H9 (cell line): Measurements from ENCODE around the gene RPL11. TPM values are rescaled to one million over a fixed set of nuclear protein-coding genes. Genes with fewer than 3 reads are reported as not detected.

Source experiments
- DNase-seq: peaks from one replicate; pipeline ENCODE4 v3.0.0-alpha.2; 2017
- H2AFZ ChIP-seq: one replicate; pipeline ENCODE4 v1.6.1; 2013; ENCODE audit warnings: mild to moderate bottlenecking, low read length, control low read depth, moderate library complexity
- H2AK5ac ChIP-seq: 2 replicates; pipeline ENCODE4 v1.6.1; 2013; ENCODE audit warnings: low read length, control low read depth, mixed read lengths; ENCODE audit not compliant: insufficient read length
- H2BK120ac ChIP-seq: one replicate; pipeline ENCODE4 v1.6.1; 2013; ENCODE audit warnings: low read depth, mild to moderate bottlenecking, low read length, control low read depth, inconsistent platforms; ENCODE audit not compliant: poor library complexity, severe bottlenecking
- H2BK12ac ChIP-seq: 2 replicates; pipeline ENCODE4 v1.6.1; 2013; ENCODE audit warnings: low read length, control low read depth, mixed read lengths, low read depth; ENCODE audit not compliant: insufficient read length
- H2BK15ac ChIP-seq: 2 replicates; pipeline ENCODE4 v1.6.1; 2013; ENCODE audit warnings: low read depth, low read length, control low read depth
- H2BK20ac ChIP-seq: one replicate; pipeline ENCODE4 v1.6.1; 2013; ENCODE audit warnings: low read depth, mild to moderate bottlenecking, low read length, control low read depth, inconsistent platforms; ENCODE audit not compliant: poor library complexity, severe bottlenecking
- H2BK5ac ChIP-seq: 2 replicates; pipeline ENCODE4 v1.6.1; 2013; ENCODE audit warnings: low read length, control low read depth, mixed read lengths; ENCODE audit not compliant: insufficient read length
- H3K14ac ChIP-seq: 2 replicates; pipeline ENCODE4 v1.6.1; 2013; ENCODE audit warnings: low read length, control low read depth; ENCODE audit not compliant: insufficient read depth
- H3K18ac ChIP-seq: 2 replicates; pipeline ENCODE4 v1.6.1; 2013; ENCODE audit warnings: low read depth, mild to moderate bottlenecking, mixed read lengths, low read length, control low read depth; ENCODE audit not compliant: insufficient read length
- H3K23ac ChIP-seq: 2 replicates; pipeline ENCODE4 v1.6.1; 2013; ENCODE audit warnings: low read length, control low read depth, mixed read lengths, low read depth; ENCODE audit not compliant: insufficient read length
- H3K23me2 ChIP-seq: 2 replicates; pipeline ENCODE4 v1.6.1; 2013; ENCODE audit warnings: low read depth, mild to moderate bottlenecking, mixed read lengths, low read length, control low read depth; ENCODE audit not compliant: insufficient read length, poor library complexity, severe bottlenecking
- H3K27ac ChIP-seq: 2 replicates; pipeline ENCODE4 v1.5.1; 2013; ENCODE audit warnings: low read length, control low read depth, mixed read lengths, low read depth; ENCODE audit not compliant: insufficient read length
- H3K27me3 ChIP-seq: 2 replicates; pipeline ENCODE4 v1.6.1; 2013; ENCODE audit warnings: low read length, control low read depth, inconsistent platforms; ENCODE audit not compliant: insufficient read depth
- H3K4ac ChIP-seq: 2 replicates; pipeline ENCODE4 v1.6.1; 2013; ENCODE audit warnings: low read depth, mild to moderate bottlenecking, control low read depth, inconsistent platforms, low read length, moderate library complexity
- H3K4me1 ChIP-seq: 2 replicates; pipeline ENCODE4 v1.6.1; 2013; ENCODE audit warnings: low read length, control low read depth, inconsistent platforms; ENCODE audit not compliant: insufficient read depth
- H3K4me2 ChIP-seq: 2 replicates; pipeline ENCODE4 v1.6.1; 2013; ENCODE audit warnings: low read length, control low read depth, mixed read lengths; ENCODE audit not compliant: insufficient read length, insufficient read depth
- H3K56ac ChIP-seq: 2 replicates; pipeline ENCODE4 v1.6.1; 2013; ENCODE audit warnings: low read depth, mild to moderate bottlenecking, mixed read lengths, low read length, control low read depth; ENCODE audit not compliant: insufficient read length
- H3K79me1 ChIP-seq: 2 replicates; pipeline ENCODE4 v1.6.1; 2013; ENCODE audit warnings: low read depth, mild to moderate bottlenecking, moderate library complexity, low read length, control low read depth, inconsistent platforms; ENCODE audit not compliant: insufficient read depth, poor library complexity, severe bottlenecking
- H3K79me2 ChIP-seq: 2 replicates; pipeline ENCODE4 v1.6.1; 2013; ENCODE audit warnings: low read length, control low read depth, inconsistent platforms; ENCODE audit not compliant: insufficient read depth
- H3K9ac ChIP-seq: 2 replicates; pipeline ENCODE4 v1.6.1; 2013; ENCODE audit warnings: low read length, control low read depth, mixed read lengths; ENCODE audit not compliant: insufficient read length; ENCODE audit errors: extremely low read depth
- H3K9me3 ChIP-seq: one replicate; pipeline ENCODE4 v1.6.1; 2013; ENCODE audit warnings: low read depth, low read length, inconsistent platforms; ENCODE audit not compliant: control insufficient read depth
- H3T11ph ChIP-seq: one replicate; pipeline ENCODE4 v1.6.1; 2013; ENCODE audit warnings: mild to moderate bottlenecking, low read length, control low read depth, inconsistent platforms
- H4K20me1 ChIP-seq: one replicate; pipeline ENCODE4 v1.6.1; 2013; ENCODE audit not compliant: control insufficient read depth, insufficient read length, insufficient read depth
- H4K5ac ChIP-seq: 2 replicates; pipeline ENCODE4 v1.6.1; 2013; ENCODE audit warnings: low read depth, mild to moderate bottlenecking, mixed read lengths, low read length, control low read depth; ENCODE audit not compliant: insufficient read length
- H4K8ac ChIP-seq: replicated peaks from 2 replicates; pipeline ENCODE4 v1.6.1; 2013; ENCODE audit warnings: low read length, control low read depth, mixed read lengths, low read depth; ENCODE audit not compliant: insufficient read length
- H4K91ac ChIP-seq: 2 replicates; pipeline ENCODE4 v1.6.1; 2013; ENCODE audit warnings: low read depth, mild to moderate bottlenecking, moderate library complexity, mixed read lengths, low read length, control low read depth; ENCODE audit not compliant: insufficient read length
- H3K27ac Mint-ChIP-seq, 3 experiments: 2 replicates in 2 of 3; 3 replicates in 1 of 3; pipeline ENCODE4 v1.8.0; 2020 to 2021; ENCODE audit warnings: mixed read lengths in 3 of 3, mild to moderate bottlenecking in 1 of 3, moderate library complexity in 1 of 3
- H3K27me3 Mint-ChIP-seq: 2 replicates; pipeline ENCODE4 v1.8.0; 2021; ENCODE audit warnings: low read depth, mild to moderate bottlenecking, moderate library complexity, mixed read lengths
- H3K36me3 Mint-ChIP-seq, 3 experiments: 2 replicates in 2 of 3; 3 replicates in 1 of 3; pipeline ENCODE4 v1.8.0; 2020 to 2021; ENCODE audit warnings: low read depth in 3 of 3, mixed read lengths in 3 of 3; ENCODE audit not compliant: insufficient read depth in 1 of 3
- H3K4me1 Mint-ChIP-seq, 2 experiments: 2 replicates each; pipeline ENCODE4 v1.8.0; 2020; ENCODE audit warnings: mixed read lengths in 2 of 2
- H3K4me3 Mint-ChIP-seq, 2 experiments: 2 replicates in 1 of 2; 3 replicates in 1 of 2; pipeline ENCODE4 v1.8.0; 2020 to 2021; ENCODE audit warnings: mild to moderate bottlenecking in 2 of 2, mixed read lengths in 2 of 2, moderate library complexity in 1 of 2
- H3K9me3 Mint-ChIP-seq, 2 experiments: 2 replicates in 1 of 2; 3 replicates in 1 of 2; pipeline ENCODE4 v1.8.0; 2020; ENCODE audit warnings: mild to moderate bottlenecking in 2 of 2, mixed read lengths in 2 of 2, moderate library complexity in 1 of 2
- WGBS: extraction: QIAGEN DNeasy Blood & Tissue Kit; methylation state at CpG from one replicate; pipeline ENCODE4 v1.1.7; 2013; ENCODE audit warnings: missing lambda C conversion rate, low lambda C conversion rate, mixed read lengths; ENCODE audit not compliant: insufficient read length; ENCODE audit errors: extremely low coverage; 5-methylcytosine and 5-hydroxymethylcytosine counted together
- total RNA-seq: library from RNA; stranded (reverse); gene quantifications from 2 replicates; pipeline ENCODE4 v1.2.1, GENCODE V29; 2021
- TF ChIP-seq, protein P1 (sequence below): fragments of 200-600 bp; sonication (generic); conservative IDR thresholded peaks from 3 replicates; pipeline ENCODE4 v1.8.0; 2021; ENCODE audit warnings: antibody characterized with exemption, mild to moderate bottlenecking

The RPL11 gene
- total RNA-seq, 1 experiment from 2014 or later, result 1,618 TPM

DNA sequence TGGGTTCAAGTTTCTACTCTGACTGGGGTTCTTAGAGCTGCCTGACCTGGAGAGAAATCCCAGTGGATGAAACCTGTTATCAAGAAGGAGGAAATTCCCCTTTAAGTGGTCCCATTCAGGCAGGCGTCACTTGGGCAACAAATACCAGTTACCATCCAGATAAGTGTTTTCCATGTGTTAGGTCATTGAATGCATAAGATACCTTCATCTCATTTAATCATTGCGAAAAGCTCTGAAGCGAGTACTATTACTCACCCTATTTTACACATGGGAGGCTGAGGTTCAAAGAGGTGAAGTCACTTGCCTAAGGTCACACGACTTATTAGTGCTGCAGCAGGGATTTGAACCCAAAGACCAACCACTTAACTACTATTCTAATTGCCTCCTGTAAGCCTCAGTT, 45.5 kb upstream of the RPL11 start:
- Histone ChIP-seq H2AFZ (no peak overlapping the region), H3K18ac (no peak overlapping the region), H3K79me2 (no peaks in the 10 kb centered on the region), H2AK5ac (no peak overlapping the region), H2BK20ac (no peak overlapping the region), H3K4me2 (no peak overlapping the region), H3K56ac (no peak overlapping the region), H2BK120ac (no peak overlapping the region), H3K4me1 (no peaks in the 10 kb centered on the region), H2BK15ac (no peak overlapping the region), H3K14ac (no peak overlapping the region), H3K27me3 (no peaks in the 10 kb centered on the region), H3K23me2 (no peaks in the 10 kb centered on the region), H3K4ac (no peak overlapping the region), H2BK12ac (no peak overlapping the region), H3K9ac (no peak overlapping the region), H3K79me1 (no peaks in the 10 kb centered on the region), H4K5ac (no peak overlapping the region), H4K20me1 (no peaks in the 10 kb centered on the region), H3K27ac (no peak overlapping the region), H3K9me3 (no peaks in the 10 kb centered on the region), H3T11ph (no peak overlapping the region), H4K91ac (no peak overlapping the region), H3K23ac (no peak overlapping the region), H4K8ac (no peak overlapping the region), H2BK5ac (no peak overlapping the region)
- DNase-seq, result no peak
- Mint-ChIP-seq H3K4me3 (no peak overlapping the region), H3K27me3 (peaks cover 24% of the 10 kb centered on the region), H3K27ac (no peak overlapping the region), H3K9me3 (no peaks in the 10 kb centered on the region), H3K36me3 (no peaks in the 10 kb centered on the region), H3K4me1 (peaks cover 10 to 18% of the 10 kb centered on the region in 2 experiments)
- no CpG with 5 or more reads among the region's 4 CpGs for WGBS
- TF ChIP-seq, protein P1, sequence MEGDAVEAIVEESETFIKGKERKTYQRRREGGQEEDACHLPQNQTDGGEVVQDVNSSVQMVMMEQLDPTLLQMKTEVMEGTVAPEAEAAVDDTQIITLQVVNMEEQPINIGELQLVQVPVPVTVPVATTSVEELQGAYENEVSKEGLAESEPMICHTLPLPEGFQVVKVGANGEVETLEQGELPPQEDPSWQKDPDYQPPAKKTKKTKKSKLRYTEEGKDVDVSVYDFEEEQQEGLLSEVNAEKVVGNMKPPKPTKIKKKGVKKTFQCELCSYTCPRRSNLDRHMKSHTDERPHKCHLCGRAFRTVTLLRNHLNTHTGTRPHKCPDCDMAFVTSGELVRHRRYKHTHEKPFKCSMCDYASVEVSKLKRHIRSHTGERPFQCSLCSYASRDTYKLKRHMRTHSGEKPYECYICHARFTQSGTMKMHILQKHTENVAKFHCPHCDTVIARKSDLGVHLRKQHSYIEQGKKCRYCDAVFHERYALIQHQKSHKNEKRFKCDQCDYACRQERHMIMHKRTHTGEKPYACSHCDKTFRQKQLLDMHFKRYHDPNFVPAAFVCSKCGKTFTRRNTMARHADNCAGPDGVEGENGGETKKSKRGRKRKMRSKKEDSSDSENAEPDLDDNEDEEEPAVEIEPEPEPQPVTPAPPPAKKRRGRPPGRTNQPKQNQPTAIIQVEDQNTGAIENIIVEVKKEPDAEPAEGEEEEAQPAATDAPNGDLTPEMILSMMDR, result no peak
